Measurements from ENCODE around the gene SPPL2A.
"Not testable (repeated sequence)": the region's sequence is repeated elsewhere in the genome, so short reads cannot be mapped to it uniquely, and the experiment has no call there.

The SPPL2A gene, protein sequence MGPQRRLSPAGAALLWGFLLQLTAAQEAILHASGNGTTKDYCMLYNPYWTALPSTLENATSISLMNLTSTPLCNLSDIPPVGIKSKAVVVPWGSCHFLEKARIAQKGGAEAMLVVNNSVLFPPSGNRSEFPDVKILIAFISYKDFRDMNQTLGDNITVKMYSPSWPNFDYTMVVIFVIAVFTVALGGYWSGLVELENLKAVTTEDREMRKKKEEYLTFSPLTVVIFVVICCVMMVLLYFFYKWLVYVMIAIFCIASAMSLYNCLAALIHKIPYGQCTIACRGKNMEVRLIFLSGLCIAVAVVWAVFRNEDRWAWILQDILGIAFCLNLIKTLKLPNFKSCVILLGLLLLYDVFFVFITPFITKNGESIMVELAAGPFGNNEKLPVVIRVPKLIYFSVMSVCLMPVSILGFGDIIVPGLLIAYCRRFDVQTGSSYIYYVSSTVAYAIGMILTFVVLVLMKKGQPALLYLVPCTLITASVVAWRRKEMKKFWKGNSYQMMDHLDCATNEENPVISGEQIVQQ

DNA sequence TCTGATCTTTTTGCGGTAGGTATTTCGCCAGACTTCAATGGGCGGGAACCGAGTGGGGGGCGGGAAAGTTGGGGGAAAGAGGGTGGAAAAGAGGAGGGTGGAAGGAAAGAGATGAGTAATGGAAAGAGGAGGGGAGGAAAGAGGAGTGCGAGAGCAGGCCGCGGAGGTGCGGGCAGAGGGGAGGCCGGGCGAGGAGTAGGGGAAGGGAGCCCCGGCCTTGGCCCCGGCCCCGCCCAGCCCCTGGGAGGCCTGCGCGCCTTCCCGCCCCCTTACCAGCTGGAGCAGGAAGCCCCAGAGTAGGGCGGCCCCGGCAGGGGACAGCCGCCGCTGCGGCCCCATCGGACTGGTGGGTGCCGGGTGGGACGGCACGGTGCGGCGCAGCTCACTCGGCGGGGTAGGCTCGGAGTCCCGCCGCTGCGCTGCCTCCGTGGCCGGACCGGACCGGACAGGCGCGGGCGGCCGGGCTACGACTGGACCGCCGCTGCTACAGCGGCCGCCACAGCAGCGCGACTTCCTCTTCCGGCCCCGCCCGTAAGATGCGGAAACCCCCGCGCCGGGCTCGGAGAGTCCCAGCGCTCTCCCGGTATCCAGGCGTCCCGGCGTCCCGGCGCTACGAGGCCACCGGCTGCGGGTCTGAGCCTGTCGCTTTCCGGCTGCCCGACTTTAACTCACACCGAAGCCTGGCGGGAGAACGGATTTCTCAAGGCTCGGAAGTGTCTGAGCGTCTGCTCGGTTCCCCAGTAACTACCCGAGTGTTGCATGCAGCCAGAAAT lies at the start of gene SPPL2A:
TSS of gene SPPL2A (minus strand) at position 512 of the 773 bp plus-strand sequence. CDS start at position 339, 173 bp downstream.
- peak; percentile 80 for DNase-seq (ENCODE audit: low read depth)

DNA sequence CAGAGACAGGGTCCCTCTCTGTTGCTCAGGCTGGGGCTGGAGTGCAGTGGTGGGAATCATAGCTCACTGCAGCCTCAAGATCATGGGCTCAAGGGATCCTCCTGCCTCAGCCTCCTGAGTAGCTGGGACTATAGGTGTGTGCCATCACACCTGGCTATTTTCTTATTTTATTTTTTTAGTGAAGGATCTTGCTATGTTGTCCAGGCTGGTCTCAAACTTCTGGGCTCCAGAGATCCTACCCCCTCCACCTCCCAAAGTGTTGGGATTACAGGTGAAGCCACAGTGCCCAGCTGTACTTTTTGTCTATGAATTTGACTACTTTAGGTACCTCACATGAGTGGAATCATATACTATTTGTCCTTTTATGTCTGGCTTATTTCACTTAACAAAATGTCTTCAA lies 49.1 kb upstream of the SPPL2A start:
- no peak for DNase-seq (ENCODE audit: low read depth)

DNA sequence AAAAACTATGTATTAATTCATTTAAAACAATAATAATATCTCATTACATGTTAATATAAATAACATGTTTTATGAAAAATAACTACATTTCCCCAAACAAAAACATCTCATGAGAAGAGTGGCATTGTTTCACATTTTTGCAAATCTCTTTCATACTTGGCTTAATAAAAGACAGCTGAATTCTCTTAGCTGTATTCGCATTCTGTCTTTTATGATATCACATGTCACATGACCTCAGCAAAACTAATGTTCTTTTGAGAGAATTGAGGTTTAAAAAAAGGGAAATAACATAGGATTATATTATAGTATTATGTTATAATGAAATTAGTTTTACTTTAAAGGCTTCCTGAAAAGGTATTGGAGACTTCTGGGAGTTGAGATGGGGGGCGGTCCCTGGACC lies 48.4 kb upstream of the SPPL2A start:
- DNase-seq (ENCODE audit: low read depth) = no peak

DNA sequence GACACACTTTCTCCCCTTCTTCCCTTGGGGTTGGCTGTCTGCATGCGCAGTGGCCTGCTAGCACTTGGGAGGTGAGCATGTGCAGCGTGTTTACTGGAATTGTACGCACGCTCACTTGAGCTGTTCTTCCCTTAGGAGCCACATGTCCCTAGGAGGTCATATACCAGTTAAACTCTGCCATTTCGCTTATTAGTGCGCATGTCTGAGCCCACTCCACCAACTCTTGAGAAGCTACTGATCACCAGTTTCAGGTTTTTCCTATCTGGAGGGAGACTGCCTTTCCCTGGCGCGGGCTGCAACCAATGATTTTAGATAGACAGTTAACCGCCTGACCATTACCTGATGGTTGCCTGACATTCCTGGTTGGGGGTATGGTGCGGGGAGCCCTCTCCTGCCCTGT lies 47.6 kb upstream of the SPPL2A start:
- no peak for DNase-seq (ENCODE audit: low read depth)

DNA sequence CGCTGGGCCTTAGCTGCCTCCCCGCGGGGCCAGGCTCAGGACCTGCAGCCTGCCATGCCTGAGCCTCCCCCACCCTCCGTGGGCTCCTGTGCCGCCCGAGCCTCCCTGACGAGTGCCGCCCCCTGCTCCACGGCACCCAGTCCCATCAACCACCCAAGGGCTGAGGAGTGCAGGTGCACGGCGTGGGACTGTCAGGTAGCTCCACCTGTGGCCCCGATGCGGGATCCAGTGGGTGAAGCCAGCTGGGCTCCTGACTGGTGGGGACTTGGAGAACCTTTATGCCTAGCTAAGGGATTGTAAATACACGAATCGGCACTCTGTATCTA lies 46.6 kb upstream of the SPPL2A start:
- DNase-seq (ENCODE audit: low read depth) = not testable (repeated sequence)

DNA sequence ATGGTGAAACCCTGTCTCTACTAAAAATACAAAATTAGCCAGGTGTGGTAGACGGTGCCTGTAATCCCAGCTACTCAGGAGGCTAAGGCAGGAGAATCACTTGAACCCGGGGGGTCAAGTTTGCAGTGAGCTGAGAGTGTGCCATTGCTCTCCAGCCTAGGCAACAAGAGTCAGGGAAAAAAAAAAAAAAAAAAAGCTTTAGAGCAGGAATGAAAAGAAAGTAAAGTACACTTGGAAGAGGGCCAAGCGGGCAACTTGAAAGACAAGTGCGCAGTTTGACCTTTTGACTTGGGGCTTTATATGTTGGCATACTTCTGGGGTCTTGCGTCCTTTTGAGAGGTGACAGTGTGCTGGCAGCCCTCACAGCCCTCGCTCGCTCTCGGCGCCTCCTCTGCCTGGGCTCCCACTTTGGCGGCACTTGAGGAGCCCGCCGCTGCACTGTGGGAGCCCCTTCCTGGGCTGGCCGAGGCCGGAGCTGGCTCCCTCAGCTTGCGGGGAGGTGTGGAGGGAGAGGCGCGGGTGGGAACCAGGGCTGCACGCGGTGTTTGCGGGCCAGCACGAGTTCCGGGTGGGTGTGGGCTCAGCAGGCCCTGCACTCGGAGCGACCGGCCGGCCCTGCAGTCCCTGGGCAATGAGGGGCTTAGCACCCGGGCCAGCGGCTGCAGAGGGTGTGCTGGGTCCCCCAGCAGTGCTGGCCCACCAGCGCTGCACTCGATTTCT lies 46.1 kb upstream of the SPPL2A start:
- DNase-seq (ENCODE audit: low read depth) = not testable (repeated sequence)

DNA sequence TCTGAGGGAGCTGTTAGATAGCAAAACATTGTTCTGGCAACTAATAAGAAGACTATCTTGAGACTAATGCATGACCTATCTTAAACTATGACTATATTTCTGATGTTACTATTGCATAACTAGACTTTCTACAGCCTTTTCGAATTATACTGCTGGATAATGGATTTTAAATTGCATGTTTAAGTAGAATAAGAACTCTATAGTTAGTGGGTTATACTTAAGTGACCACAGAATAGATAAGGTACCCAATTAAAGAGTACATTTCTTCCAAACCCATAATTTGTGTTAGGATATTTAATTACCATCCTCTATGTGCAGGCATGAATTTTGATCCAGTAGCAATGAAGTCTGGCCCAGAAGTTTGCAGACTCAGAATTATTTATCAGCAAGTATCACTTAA lies 44.6 kb upstream of the SPPL2A start:
- DNase-seq (ENCODE audit: low read depth) = no peak

DNA sequence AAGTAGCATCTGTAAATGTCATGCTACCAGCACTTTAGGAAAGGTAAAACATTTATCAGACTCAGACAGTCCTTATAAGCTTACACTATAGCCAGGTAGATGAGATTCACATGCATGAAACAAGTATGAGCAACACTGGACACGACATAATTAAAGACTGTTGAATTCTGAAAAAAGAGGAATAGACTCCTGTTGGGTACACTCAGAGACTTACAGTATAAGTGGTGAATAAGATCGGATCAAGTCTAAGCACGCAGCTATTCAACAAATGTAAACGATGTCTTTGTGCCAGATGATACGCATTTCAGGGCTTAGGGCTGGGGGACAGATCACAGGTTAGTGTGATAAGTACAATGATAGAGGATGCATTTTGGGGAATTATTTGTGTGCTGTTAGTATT lies 43.2 kb upstream of the SPPL2A start:
- no peak for DNase-seq (ENCODE audit: low read depth)

DNA sequence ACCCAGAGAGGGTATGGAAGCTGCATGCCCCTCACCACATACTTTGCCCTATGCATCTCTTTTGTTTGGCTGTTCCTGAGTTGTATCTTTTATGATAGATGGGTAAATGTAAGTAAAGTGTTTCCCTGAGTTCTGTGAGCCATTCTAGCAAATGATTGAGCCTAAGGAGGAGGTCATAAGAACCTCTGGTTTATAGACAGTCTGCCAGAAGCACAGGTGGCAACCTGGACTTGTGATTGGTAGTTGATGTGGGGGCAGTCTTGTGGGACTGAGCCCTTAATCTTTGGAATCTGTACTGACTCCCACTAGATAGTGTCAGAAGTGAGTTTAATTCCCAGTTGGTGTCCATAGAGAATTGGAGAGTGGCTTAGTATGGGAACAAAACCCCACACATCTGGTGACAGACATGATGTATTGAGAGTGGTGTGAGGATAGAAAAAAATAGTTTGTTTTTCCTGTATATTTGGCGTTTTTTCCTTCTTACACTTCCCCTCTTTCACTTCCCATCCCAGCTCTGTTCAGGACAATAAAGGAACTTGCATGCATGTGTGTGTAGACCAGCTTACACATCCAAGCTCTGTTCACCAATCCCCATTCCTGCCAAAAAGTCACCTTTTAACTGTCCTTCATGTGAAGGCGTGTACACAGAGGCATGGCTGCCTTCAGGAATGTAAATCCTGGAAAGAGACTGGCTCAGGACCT lies 38.1 kb upstream of the SPPL2A start:
- no peak for DNase-seq (ENCODE audit: low read depth)

DNA sequence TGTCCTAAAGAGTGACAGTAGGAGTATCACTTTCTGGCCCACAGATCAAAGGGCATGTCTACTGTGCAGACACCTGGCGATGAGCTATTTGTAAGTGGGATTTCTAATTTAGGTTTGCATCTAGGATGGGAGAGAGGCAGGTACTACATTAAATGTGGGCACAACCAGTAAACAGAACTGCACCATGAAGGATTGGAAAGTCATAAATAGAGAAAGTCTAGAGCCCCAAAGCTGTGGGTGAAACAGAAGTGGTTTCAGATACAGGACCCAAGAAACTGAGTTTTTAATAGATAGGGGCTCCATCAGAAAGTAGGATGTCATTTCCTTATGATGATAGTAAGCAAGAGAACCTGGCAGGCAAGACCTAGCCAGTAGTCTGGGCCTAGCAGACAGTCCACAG lies 35.2 kb upstream of the SPPL2A start:
- no peak for DNase-seq (ENCODE audit: low read depth)

DNA sequence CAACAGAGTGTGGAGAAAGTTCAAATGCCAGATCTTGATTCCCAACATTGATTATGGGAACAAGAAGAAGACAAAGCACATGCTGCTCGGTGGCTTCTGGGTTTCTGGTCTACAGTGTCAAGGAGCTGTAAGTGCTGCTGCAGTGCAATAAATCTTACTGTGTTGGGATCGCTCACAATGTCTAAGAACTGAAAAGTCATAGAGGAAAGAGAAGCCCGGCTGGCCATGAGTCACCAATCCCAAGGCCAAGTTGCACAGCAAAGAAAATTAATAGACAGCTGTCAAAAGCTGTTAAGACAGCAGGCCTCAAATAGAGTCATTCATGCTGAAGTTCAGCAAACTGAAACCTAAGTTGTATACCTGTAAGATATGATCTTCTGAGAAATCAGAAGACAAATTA lies 33.2 kb upstream of the SPPL2A start:
- no peak for DNase-seq (ENCODE audit: low read depth)

DNA sequence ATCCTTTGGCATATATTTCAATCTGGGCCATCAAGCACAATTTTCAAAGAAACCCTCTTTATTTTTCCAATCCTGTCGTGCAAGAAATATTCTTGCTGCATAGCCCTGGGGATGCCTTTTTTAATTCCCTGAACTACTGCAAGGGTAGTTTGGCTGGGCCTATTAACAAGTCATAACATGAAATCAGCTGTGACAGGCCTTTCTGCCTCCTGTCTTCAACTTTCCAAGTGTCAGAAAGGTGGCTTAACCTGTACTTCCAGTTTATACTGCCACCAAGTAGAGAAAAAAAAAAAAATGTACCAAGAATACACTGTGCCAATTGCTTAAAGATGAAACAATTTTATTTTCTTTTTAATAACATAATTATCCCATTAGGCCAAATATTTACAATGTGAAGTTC lies 32.4 kb upstream of the SPPL2A start:
- DNase-seq (ENCODE audit: low read depth) = no peak

DNA sequence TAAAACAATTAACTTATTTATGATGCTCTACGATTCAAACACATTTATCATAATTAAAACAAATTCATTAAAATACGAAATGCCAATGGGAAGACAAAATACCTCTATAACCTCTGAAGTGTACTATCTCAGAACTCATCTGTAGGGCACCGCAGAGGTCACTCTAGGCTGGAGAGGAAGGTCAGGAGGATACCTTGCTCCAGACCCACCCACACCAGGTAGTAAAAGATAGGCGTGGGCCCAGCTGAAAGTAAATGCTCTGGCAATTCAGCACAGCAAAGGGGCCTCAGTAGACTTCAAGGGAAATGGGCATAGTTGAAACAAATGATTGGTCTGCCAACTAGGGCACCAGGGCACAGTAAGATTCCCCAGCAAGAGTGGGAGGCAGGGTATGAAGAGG lies 26.0 kb upstream of the SPPL2A start:
- DNase-seq (ENCODE audit: low read depth) = no peak

DNA sequence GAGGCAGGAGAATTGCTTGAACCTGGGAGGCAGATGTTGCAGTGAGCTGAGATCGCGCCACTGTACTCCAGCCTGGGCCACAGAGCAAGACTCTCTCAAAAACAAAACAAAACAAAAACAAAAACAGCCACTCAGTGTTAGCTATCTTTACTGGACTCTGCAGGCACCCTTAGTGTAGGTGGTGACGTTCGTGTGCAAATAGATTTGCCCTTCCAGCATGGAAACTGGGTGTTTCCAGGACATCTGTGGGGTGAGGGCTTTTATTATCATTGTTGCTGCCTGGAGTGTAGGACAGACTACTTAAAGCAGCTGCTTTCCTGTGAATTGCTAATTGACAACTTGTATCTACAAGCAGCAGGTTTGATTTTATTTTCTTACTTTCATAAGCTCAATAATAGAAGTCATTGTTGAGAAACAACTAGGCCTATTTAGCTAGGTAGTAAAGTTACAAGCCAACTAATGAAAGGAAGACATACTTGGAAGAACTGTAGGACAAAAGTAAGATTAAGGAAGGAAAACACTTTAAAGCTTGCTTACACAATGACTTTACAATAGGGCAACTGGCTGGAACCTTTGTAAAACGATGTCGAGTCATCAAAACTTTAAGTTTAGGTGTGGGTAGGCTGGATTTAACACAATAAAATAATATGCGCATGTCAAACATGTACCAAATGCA lies 25.4 kb upstream of the SPPL2A start:
- no peak for DNase-seq (ENCODE audit: low read depth)

DNA sequence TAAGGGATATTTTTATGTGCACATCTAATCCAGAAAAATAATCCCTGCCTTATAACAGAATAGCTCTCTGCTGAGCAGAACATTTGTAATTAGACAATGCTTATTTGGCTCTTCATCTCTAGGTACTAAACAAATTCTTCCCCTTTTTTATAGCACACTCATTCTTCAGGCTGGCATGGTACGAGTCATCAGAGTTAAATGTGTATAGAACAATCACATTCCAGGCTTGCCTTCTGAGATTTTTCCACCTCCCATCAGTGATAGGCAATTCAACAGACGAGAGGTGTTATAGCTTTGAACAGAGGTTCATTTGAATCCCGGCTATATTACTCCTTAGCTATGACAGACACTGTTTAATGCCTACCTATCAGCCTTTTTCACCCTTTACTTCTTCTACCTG lies 21.4 kb upstream of the SPPL2A start:
- DNase-seq (ENCODE audit: low read depth) = no peak

DNA sequence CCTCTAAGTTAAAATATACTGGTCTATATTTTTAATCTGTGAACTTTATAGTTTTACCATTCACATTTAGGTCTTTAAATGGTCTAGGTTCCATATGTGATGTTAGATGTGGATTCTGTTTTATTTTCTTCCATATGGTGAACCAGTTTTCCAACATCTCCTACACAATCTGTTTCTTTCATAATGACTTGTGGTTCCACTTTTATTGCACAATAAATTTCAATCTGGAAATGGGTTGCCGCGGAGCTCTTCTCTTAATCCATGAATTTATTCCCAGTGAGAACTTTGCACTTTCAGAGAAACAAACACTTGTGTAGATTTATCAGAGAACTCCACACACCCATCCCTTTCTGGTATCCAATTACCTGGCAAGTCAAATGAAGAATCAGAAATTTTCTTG lies 20.9 kb upstream of the SPPL2A start:
- DNase-seq (ENCODE audit: low read depth) = no peak

DNA sequence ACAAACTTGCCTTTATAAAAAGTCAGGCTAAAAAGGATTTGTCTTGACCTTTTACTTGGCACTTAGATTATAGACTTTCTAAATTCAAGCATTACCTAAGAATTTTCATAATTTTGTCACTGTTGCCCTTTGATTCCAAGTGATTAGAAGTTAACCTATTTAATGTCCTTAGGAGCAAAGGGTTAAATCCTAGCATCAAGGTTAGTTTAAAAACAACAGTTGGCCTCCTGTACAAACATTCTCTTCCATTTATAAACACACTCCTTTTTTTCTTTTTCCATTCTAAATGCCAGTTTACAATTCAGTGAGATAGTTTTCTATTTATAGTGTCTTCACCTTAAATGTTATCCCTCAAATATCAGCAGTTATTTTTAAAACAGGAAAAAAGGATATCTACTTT lies 18.4 kb upstream of the SPPL2A start:
- DNase-seq (ENCODE audit: low read depth) = no peak

DNA sequence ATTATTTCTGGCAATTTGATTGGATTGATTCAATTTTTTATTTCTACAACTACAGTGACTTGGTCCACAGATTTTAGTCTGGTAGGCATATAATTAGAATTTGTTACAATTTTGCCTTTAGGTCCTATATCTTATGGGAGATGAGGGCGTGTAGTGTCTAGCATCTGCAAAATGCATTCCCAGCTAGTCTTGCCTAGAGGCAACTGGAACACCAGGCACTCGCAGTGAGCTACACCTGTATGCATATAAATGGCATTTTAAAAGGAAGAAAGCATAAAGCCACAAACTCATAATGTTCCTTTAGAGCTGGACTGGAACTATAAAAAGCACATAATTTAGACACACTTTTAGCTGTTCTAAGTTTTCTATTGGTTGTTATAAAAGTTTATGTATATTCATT lies 17.9 kb upstream of the SPPL2A start:
- DNase-seq (ENCODE audit: low read depth) = no peak

DNA sequence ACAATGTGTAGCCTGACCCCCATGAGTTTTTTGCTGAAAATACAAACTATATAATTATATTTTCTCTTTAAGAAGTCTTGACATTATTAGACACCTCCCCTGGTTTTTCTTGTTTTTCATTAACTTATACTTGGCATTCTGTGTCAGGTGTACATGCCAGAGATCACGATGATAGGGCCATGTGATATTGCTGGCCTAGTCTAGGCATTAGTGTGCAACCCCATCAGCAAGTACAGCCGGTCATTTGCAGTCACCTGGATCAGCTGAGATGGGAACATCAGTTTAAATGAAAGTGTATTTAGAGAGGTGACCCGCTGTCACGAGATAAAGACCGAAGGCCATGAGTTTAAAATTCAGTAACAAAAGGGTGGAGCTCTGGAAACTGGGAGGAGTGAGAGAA lies 12.6 kb upstream of the SPPL2A start:
- no peak for DNase-seq (ENCODE audit: low read depth)

DNA sequence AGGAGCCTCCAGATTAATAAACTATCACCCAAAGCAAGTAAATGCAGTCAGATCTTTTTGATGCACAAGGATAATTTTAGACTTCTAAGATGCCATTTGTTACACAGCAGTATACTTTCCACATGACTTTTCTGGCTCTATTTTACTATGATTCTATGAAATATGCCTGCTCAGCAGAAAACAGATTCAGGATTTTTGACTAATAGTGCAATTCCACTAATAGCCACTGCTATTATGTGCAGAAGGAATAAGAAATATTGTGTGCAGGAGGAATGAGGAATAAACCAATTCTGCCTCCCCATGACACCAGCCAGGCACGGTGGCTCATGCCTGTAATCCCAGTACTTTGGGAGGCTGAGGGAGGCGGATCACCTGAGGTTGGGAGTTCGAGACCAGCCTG lies 11.5 kb upstream of the SPPL2A start:
- no peak for DNase-seq (ENCODE audit: low read depth)

DNA sequence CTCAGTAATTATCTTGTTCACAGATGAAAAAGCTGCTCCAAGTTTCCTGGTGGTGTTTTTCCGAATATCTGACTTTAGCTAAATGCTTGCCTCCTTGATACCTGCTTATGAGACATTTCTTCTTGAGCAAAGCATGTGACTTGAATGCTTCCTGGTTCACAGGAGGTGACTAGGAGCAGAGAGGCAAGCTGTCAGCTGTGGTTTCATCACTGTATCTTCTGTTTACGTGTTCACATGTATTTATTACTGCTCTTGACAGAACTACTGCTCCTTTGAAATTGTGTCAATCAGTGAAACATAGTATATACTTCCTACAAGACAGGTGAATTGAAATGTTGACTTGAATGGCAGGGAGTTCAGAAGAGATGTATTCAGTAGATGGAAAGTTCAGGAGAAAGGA lies 8.9 kb upstream of the SPPL2A start:
- DNase-seq (ENCODE audit: low read depth) = no peak

DNA sequence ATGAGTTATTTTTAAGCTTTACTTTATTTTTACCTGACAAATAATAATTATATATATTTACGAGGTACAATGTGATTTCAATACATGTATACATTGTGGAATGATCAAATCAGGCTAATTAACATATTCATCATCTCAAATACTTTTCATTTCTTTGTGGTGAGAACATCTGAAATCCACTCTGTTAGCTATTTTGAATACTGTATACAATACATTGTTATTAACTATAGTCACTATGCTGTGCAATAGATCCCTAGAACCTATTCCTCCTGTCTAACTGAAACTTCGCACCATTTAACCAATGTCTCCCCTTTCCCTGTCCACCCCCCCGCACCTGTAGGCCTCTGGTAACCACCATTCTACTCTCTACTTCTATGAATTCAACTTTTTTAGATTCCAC lies 7.9 kb upstream of the SPPL2A start:
- DNase-seq (ENCODE audit: low read depth) = no peak

All from stimulated activated CD8-positive, alpha-beta memory T cell treated with anti-CD3 and anti-CD28 coated beads, Interleukin-12 subunit alpha, Interleukin-12 subunit beta, amount 100 ng/mL, for 4 hours (primary cell).